Loucy (cell line): ENCODE measurements around the gene PPFIA3.

Source experiments
- H2AFZ ChIP-seq: fragments of 200-600 bp; sonication (generic); 2 replicates; pipeline ENCODE4 v1.6.0; 2016; ENCODE audit warnings: antibody characterized with exemption, mild to moderate bottlenecking, low read length, moderate library complexity
- H3F3A ChIP-seq: fragments of 200-600 bp; 2 replicates; pipeline ENCODE4 v1.6.0; 2016; ENCODE audit warnings: antibody characterized with exemption, low read depth, mild to moderate bottlenecking
- H3K27me3 ChIP-seq: fragments of 200-600 bp; sonication (generic); 2 replicates; pipeline ENCODE4 v1.6.1; 2014; ENCODE audit warnings: low read length, mild to moderate bottlenecking; ENCODE audit not compliant: insufficient read depth, poor library complexity, severe bottlenecking
- H3K36me3 ChIP-seq: fragments of 200-600 bp; sonication (generic); 2 replicates; pipeline ENCODE4 v1.6.1; 2016; ENCODE audit warnings: low read length; ENCODE audit not compliant: insufficient read depth
- H3K4me1 ChIP-seq: fragments of 200-600 bp; sonication (generic); 2 replicates; pipeline ENCODE4 v1.5.1; 2014; ENCODE audit warnings: low read length, mild to moderate bottlenecking; ENCODE audit not compliant: insufficient read depth, poor library complexity, severe bottlenecking
- H3K4me2 ChIP-seq: fragments of 200-600 bp; sonication (generic); 2 replicates; pipeline ENCODE4 v1.6.0; 2014; ENCODE audit warnings: antibody characterized with exemption, low read length, low read depth, mild to moderate bottlenecking; ENCODE audit not compliant: poor library complexity, severe bottlenecking
- H3K4me3 ChIP-seq: fragments of 200-600 bp; sonication (generic); 2 replicates; pipeline ENCODE4 v1.5.1; 2014; ENCODE audit warnings: low read length, mild to moderate bottlenecking, mixed read lengths; ENCODE audit not compliant: poor library complexity, severe bottlenecking
- H3K79me2 ChIP-seq: fragments of 200-600 bp; sonication (generic); 2 replicates; pipeline ENCODE4 v1.6.1; 2014; ENCODE audit warnings: low read length; ENCODE audit not compliant: insufficient read depth
- H3K9ac ChIP-seq: fragments of 200-600 bp; sonication (generic); 2 replicates; pipeline ENCODE4 v1.6.0; 2014; ENCODE audit warnings: mild to moderate bottlenecking, low read depth, low read length, moderate library complexity; ENCODE audit not compliant: poor library complexity, severe bottlenecking
- H3K9me2 ChIP-seq: fragments of 200-600 bp; sonication (generic); replicated peaks from 2 replicates; pipeline ENCODE4 v1.6.1; 2016; ENCODE audit warnings: low read depth, low read length, mixed read lengths
- H3K9me3 ChIP-seq: fragments of 200-600 bp; sonication (generic); 2 replicates; pipeline ENCODE4 v1.6.1; 2014; ENCODE audit warnings: mild to moderate bottlenecking, antibody characterized with exemption, low read length, low read depth; ENCODE audit not compliant: insufficient read depth
- H4K20me1 ChIP-seq: fragments of 200-600 bp; sonication (generic); 2 replicates; pipeline ENCODE4 v1.6.0; 2014; ENCODE audit warnings: antibody characterized with exemption, low read length, mild to moderate bottlenecking; ENCODE audit not compliant: insufficient read depth, poor library complexity, severe bottlenecking
- CTCF ChIP-seq: fragments of 200-600 bp; sonication (generic); conservative IDR thresholded peaks from 2 replicates; pipeline ENCODE4 v1.5.1; 2014; ENCODE audit warnings: mild to moderate bottlenecking, antibody characterized with exemption, low read length
- EZH2phosphoT487 ChIP-seq: fragments of 200-600 bp; IDR thresholded peaks from 2 replicates; pipeline ENCODE4 v1.6.1; 2018; ENCODE audit warnings: antibody characterized with exemption, mild to moderate bottlenecking, moderate library complexity, borderline replicate concordance

Gene PPFIA3

GRCh38 chr19:49130325-49130724, 11.0 kb downstream of the PPFIA3 start:
- H3K9ac ChIP-seq = no peak overlapping the region
- H3K4me3 ChIP-seq = no peak overlapping the region

GRCh38 chr19:49132974-49133609, 13.7 kb downstream of the PPFIA3 start:
- Histone ChIP-seq H3K4me3 (no peak overlapping the region), H3K9me2 (no peaks in the 10 kb centered on the region), H3K79me2 (no peaks in the 10 kb centered on the region), H3F3A (no peaks in the 10 kb centered on the region), H3K9me3 (no peaks in the 10 kb centered on the region), H3K36me3 (no peaks in the 10 kb centered on the region), H3K9ac (no peak overlapping the region), H2AFZ (no peak overlapping the region), H4K20me1 (no peaks in the 10 kb centered on the region), H3K4me1 (peaks cover 6% of the 10 kb centered on the region), H3K27me3 (no peaks in the 10 kb centered on the region), H3K4me2 (no peak overlapping the region)
- no peak for TF ChIP-seq CTCF
- TF ChIP-seq EZH2phosphoT487 = no peak

More at GRCh38 chr19:49130325-49130724, 11.0 kb downstream of the PPFIA3 start:
- Histone ChIP-seq H3K27me3 (no peaks in the 10 kb centered on the region), H3K9me2 (no peaks in the 10 kb centered on the region), H2AFZ (no peak overlapping the region), H4K20me1 (no peaks in the 10 kb centered on the region), H3K36me3 (no peaks in the 10 kb centered on the region), H3K4me2 (no peak overlapping the region), H3F3A (no peaks in the 10 kb centered on the region), H3K4me1 (peaks cover 9% of the 10 kb centered on the region), H3K79me2 (no peaks in the 10 kb centered on the region), H3K9me3 (no peaks in the 10 kb centered on the region)
- TF ChIP-seq CTCF = no peak
- TF ChIP-seq EZH2phosphoT487 = no peak

- no peaks in the 10 kb centered on the region for H4K20me1 ChIP-seq
- H3K36me3 ChIP-seq = no peaks in the 10 kb centered on the region
- no peaks in the 10 kb centered on the region for H3K79me2 ChIP-seq
- no peaks in the 10 kb centered on the region for H3K27me3 ChIP-seq
- H3K4me3 ChIP-seq = no peak overlapping the region
- H2AFZ ChIP-seq = no peak overlapping the region
- H3K4me1 ChIP-seq = peaks cover 2% of the 10 kb centered on the region
- no peak overlapping the region for H3K4me2 ChIP-seq
- H3F3A ChIP-seq = no peaks in the 10 kb centered on the region
- no peak overlapping the region for H3K9ac ChIP-seq
- H3K9me3 ChIP-seq = no peaks in the 10 kb centered on the region
- no peaks in the 10 kb centered on the region for H3K9me2 ChIP-seq
- no peak for TF ChIP-seq EZH2phosphoT487
- TF ChIP-seq CTCF = no peak
Observed at GRCh38 chr19:49133621-49134454, 14.5 kb downstream of the PPFIA3 start.
